Large intestine (tissue), 3 donors: Measurements from ENCODE around the gene ASZ1. TPM values are rescaled to one million over a fixed set of nuclear protein-coding genes. Genes with fewer than 3 reads are reported as not detected.
A peak's percentile ranks its signal among the peaks of the same experiment; 100 is the strongest.

Source experiments
- DNase-seq, 2 donors: peaks; one replicate each; pipeline versions ENCODE4 v3.0.0 to v3.0.0-alpha.2; 2013
- H3K27ac ChIP-seq: one replicate; pipeline ENCODE4 v1.5.1; 2013; ENCODE audit warnings: low read length
- H3K27me3 ChIP-seq: 2 replicates; pipeline ENCODE4 v1.6.1; 2013; ENCODE audit warnings: low read length; ENCODE audit not compliant: control insufficient read depth, insufficient read depth
- H3K36me3 ChIP-seq: 2 replicates; pipeline ENCODE4 v1.6.1; 2013; ENCODE audit warnings: low read length; ENCODE audit not compliant: control insufficient read depth, insufficient read depth
- H3K4me1 ChIP-seq: one replicate; pipeline ENCODE4 v1.6.1; 2013; ENCODE audit warnings: low read length; ENCODE audit not compliant: control insufficient read depth, insufficient read depth
- H3K4me3 ChIP-seq: one replicate; pipeline ENCODE4 v1.5.1; 2013; ENCODE audit warnings: low read length
- H3K9me3 ChIP-seq: one replicate; pipeline ENCODE4 v1.6.1; 2013; ENCODE audit warnings: mild to moderate bottlenecking, low read depth, low read length, moderate library complexity; ENCODE audit not compliant: control insufficient read depth
- WGBS: methylation state at CpG from one replicate; pipeline ENCODE4 v1.1.5; 2013; ENCODE audit warnings: low lambda C conversion rate; ENCODE audit not compliant: insufficient coverage; 5-methylcytosine and 5-hydroxymethylcytosine counted together
- polyA plus RNA-seq: library from polyadenylated mRNA; unstranded; fragments of 120-200 nt; gene quantifications from one replicate; pipeline ENCODE4 v1.2.1, GENCODE V29; 2013

Gene ASZ1
- polyA plus RNA-seq, 1 donor: not detected

DNA sequence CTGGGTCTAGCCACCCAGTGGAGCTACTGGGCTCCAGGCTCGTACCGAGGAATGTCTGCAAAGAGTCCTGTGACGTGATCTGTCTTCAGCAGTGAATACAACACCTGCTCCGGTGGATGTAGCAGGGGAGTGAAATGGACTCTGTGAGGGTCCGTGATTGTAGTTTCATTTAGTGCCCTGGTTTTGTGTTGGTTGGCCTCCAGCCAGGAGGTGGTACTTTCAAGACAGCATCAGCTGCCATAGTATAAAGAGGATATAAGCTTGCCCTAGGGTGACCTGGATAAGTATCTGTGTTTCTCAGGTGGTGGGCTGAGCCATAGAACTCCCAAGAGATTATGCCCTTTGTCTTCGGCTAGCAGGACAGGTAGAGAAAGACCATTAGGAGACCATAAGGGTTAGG is 79.8 kb downstream of the ASZ1 start:
- DNase-seq: no peak
- WGBS: no CpG with 5 or more reads among the region's 6 CpGs
- no peak overlapping the region for H3K27ac ChIP-seq
- H3K27me3 ChIP-seq: no peaks in the 10 kb centered on the region
- H3K9me3 ChIP-seq: no peaks in the 10 kb centered on the region
- H3K4me3 ChIP-seq: no peak overlapping the region
- no peaks in the 10 kb centered on the region for H3K36me3 ChIP-seq
- H3K4me1 ChIP-seq: no peaks in the 10 kb centered on the region

DNA sequence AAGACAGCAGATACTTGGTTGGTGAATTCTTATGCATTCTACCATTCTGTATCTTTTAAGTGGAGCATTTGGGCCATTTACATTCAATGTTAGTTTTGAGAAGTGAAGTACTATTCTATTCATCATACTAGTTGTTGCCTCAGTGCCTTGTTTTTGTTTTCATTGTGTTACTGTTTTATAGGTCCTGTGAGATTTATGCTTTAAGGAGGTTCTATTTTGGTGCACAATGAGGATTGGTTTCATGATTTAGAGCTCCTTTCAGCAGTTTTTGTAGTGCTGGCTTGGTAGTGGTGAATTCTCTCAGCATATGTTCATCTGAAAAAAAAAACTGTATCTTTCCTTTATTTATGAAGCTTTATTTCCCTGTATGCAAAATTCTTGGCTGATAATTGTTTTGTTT is 81.1 kb downstream of the ASZ1 start:
- no peaks in the 10 kb centered on the region for H3K27me3 ChIP-seq
- DNase-seq: no peak
- H3K4me3 ChIP-seq: no peak overlapping the region
- H3K4me1 ChIP-seq: no peaks in the 10 kb centered on the region
- no peak overlapping the region for H3K27ac ChIP-seq
- no peaks in the 10 kb centered on the region for H3K9me3 ChIP-seq
- no peaks in the 10 kb centered on the region for H3K36me3 ChIP-seq

DNA sequence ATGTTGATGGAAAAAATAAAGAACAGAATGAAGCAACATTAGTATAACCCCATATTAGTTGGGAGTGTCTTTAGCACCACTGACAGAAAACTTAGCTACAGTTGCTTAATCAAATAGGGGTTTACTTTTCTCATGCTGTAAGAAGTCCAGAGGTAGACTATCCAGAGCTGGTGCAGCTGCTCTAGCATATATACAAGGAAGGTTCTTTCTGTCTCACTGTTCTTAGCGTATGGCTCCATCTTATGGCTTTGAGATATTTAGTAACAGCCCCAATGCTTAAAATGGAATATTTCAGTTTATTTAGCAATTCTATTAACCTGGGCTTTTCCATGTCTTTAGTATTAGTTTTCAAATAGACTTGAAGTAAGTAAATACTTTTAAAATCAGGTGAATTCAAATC is 89.3 kb downstream of the ASZ1 start:
- peaks cover 6% of the 10 kb centered on the region for H3K27me3 ChIP-seq
- no peak overlapping the region for H3K4me3 ChIP-seq
- DNase-seq: no peak
- no peaks in the 10 kb centered on the region for H3K36me3 ChIP-seq
- 80% methylated on average over 1 of the region's 1 CpG for WGBS
- no peaks in the 10 kb centered on the region for H3K4me1 ChIP-seq
- H3K27ac ChIP-seq: no peak overlapping the region
- H3K9me3 ChIP-seq: no peaks in the 10 kb centered on the region

DNA sequence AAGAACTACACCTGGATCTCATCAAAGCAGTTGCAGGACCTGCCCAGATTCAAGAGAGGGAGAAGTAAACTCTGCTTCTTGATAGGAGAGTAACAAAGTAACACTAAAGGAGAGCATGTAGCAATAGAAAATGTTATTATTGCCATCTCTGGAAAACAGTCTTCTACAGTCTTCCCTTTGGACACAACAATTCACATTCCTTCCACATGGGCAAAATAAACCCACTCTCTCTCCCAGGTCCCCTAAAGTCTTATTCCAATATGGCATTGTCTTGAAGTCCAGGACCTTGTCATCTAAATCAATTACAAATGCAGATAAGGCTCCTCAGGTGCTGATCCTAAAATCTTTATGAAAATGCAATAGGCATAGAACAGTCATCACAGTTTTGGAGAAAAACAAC is 94.1 kb downstream of the ASZ1 start:
- H3K4me3 ChIP-seq: no peak overlapping the region
- H3K4me1 ChIP-seq: no peaks in the 10 kb centered on the region
- H3K27me3 ChIP-seq: peaks cover 14% of the 10 kb centered on the region
- H3K36me3 ChIP-seq: no peaks in the 10 kb centered on the region
- H3K9me3 ChIP-seq: no peaks in the 10 kb centered on the region
- H3K27ac ChIP-seq: no peak overlapping the region
- no peak for DNase-seq

DNA sequence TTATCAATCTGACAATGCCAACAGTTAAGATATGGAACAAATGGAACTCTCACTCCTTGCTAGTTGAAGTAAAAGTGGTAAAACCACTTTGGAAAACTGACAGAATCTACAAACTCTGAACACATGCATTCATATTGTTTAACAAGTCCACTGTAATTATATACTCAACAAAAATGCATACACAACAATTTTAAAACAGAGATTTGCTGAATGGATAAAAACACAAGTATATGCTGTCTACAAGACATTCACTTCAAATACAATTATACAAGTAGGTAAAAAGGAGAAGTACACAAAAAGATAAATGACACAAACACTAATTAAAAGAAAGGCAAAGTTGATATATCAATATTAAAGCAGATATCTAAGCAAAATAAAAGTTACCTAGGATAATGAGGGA is 95.3 kb downstream of the ASZ1 start:
- Histone ChIP-seq H3K9me3 (peaks cover 5% of the 10 kb centered on the region), H3K36me3 (no peaks in the 10 kb centered on the region), H3K4me3 (no peak overlapping the region), H3K27ac (no peak overlapping the region), H3K27me3 (peaks cover 10% of the 10 kb centered on the region), H3K4me1 (no peaks in the 10 kb centered on the region)
- no peak for DNase-seq

DNA sequence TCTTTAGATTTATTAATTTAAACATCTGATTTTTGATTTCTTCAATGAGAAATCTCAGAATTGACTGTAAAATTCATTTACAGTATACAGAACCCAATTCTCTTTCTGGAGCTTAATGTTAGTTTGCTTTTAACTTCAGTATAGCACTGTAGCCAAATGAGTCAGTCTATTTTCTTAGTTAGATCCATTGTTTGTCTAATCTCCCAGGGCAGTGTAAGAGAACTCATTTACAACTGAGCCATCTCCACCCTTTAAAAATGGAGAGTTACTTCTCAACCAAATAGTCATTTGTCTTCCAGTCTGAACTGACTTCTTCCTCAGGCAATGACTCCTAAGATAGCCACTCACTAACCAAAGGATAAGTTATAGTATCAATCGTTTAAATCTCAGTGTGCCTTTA is 101.5 kb downstream of the ASZ1 start:
- Histone ChIP-seq H3K36me3 (no peaks in the 10 kb centered on the region), H3K4me1 (peaks cover 8% of the 10 kb centered on the region), H3K27me3 (peaks cover 49% of the 10 kb centered on the region), H3K27ac (no peak overlapping the region), H3K4me3 (no peak overlapping the region), H3K9me3 (peaks cover 11% of the 10 kb centered on the region)
- no CpG with 5 or more reads among the region's 1 CpG for WGBS
- DNase-seq: no peak

DNA sequence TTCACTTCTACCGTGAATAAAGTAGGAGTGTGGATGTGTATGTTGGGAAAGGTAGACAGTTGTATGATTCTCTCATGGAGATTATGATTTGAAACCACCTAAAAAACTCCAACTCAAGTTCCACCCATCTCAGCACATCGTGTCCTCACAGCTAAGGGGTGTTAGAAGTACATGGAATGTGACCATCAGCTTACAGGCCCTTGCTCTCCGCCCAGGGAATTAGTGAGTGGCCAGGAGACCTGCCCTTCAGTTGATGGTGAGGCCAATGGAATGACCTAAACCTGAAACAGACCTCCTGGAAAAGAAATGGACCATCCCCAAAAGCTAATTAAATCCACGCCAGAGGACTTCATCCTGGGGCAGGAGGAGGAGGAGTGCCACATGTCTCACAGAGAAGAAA is 102.3 kb downstream of the ASZ1 start:
- no peak overlapping the region for H3K27ac ChIP-seq
- peaks cover 58% of the 10 kb centered on the region for H3K27me3 ChIP-seq
- H3K36me3 ChIP-seq: no peaks in the 10 kb centered on the region
- no peak for DNase-seq
- no peak overlapping the region for H3K4me3 ChIP-seq
- no CpG with 5 or more reads among the region's 4 CpGs for WGBS
- H3K9me3 ChIP-seq: peaks cover 11% of the 10 kb centered on the region
- peaks cover 8% of the 10 kb centered on the region for H3K4me1 ChIP-seq

DNA sequence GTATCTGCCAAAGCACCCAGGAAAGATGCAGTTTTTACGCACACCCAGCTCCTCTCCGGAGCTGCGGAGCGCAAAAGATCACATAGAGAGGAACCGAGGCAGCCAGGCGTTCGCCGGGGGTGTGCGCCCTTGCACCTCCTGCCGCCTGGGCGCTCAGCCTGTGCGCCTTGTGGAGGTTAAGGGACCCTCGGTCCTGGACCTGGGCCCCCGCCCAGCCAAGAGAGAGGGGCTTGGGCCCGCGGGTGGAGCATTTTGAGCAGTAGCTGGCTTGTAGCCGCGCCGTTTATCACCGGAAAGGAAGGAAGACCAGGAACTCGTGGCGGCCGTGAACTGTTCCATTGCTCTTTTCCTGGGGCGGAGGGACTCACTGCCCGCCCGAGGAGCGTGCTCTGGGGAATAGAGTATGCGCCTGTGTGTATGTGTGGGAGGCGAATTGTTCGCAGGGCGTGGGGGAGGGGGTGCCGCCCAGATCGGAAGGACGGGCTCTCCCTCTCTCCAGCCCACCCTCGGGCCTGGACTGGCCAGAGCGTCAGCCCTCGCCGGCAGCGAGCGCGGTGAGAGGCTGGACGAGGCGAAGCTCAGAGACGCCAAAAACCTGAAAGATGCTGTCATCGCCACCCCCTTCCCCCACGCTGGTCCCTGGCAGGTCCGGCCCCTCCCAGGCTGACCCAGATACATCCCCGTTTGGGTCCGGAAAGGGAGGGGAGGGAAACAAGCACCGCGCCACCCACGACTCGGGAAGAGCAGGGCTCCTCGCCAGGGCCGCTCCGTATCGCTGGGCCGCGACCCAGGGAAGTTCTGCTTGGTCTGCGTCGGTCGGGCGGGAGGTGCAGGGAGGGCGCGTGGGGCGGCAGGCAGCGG is 103.2 kb downstream of the ASZ1 start:
- no peak overlapping the region for H3K27ac ChIP-seq
- peaks cover 8% of the 10 kb centered on the region for H3K4me1 ChIP-seq
- WGBS: no CpG with 5 or more reads among the region's 67 CpGs
- peak in 1 of 2 donors; percentile 31 for DNase-seq
- H3K27me3 ChIP-seq: peaks cover 59% of the 10 kb centered on the region
- peak overlapping the region; percentile 32 for H3K4me3 ChIP-seq
- H3K9me3 ChIP-seq: peaks cover 11% of the 10 kb centered on the region
- no peaks in the 10 kb centered on the region for H3K36me3 ChIP-seq

DNA sequence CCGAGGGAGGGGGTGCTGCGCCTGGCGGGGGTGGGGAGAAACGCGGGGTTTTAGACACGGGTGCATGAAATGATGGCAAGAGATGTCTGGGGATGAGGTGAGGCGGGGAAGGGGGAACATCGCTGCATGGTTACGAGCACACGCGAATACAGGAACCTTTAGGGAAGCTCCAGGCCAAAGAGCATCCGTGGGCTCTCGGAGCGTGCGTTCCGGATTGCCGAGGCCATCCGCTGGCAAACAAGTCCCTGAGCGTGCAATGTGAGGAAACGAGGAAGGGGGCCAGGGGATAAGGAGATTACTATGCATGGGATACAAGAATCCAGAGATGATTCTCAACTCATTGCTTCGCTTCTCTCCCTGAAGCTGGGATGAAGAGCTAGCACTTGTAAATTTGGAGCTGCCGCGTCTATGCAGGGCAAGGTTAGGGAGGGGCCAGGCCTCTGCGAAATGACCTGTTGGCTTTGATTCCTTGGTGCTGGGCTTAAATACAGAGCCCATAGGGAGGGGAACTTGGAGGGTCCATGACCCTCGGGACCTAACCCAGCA is 103.9 kb downstream of the ASZ1 start:
- H3K9me3 ChIP-seq: peaks cover 11% of the 10 kb centered on the region
- peak in 1 of 2 donors; percentile 32 for DNase-seq
- peaks cover 8% of the 10 kb centered on the region for H3K4me1 ChIP-seq
- WGBS: no CpG with 5 or more reads among the region's 25 CpGs
- no peaks in the 10 kb centered on the region for H3K36me3 ChIP-seq
- H3K27me3 ChIP-seq: peaks cover 59% of the 10 kb centered on the region
- no peak overlapping the region for H3K27ac ChIP-seq
- peak overlapping the region; percentile 2 for H3K4me3 ChIP-seq

DNA sequence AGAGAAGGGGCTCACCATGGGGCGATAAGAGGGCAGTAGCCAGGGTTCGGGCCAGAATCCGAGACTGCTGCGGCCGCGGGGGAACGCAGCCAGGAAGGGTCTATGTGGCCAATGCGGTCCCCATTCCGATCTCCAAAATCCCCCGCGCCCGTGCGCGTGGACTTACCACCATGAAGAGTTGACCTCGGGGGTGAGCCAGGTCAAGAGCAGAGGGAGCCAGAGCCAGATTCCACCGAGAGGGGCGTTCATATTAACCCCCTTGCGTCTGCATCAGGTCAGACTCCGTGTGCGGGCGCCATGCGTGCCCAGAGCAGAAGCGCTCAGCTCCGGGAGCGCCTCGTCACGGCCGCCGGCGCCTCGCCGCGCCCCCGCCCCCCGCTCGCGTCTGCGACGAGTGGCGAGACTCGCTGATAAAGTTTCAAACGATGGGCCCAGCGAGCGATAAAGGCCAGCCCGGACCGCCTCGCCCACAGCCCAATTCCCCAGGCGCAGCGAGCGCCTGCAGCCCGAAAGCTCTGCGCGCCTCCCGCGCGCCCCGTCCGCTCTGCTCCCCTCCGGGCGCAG is 104.5 kb downstream of the ASZ1 start, which contains the start of gene WNT2:
WNT2 (minus strand) TSS at position 318 of the 564 bp plus-strand sequence; CDS start at position 249, 69 bp downstream.
- peaks cover 59% of the 10 kb centered on the region for H3K27me3 ChIP-seq
- DNase-seq: peak in 1 of 2 donors; percentile 19
- H3K9me3 ChIP-seq: peaks cover 10% of the 10 kb centered on the region
- WGBS: no CpG with 5 or more reads among the region's 60 CpGs
- H3K4me3 ChIP-seq: peak within 1 kb of the TSS; percentile 32
- H3K4me1 ChIP-seq: peaks cover 8% of the 10 kb centered on the region
- no peak within 1 kb of the TSS for H3K27ac ChIP-seq
- H3K36me3 ChIP-seq: no peaks in the 10 kb centered on the region
